HepG2 (cell line): ENCODE data around the gene GNG2. TPM values are rescaled to one million over a fixed set of nuclear protein-coding genes. Genes with fewer than 3 reads are reported as not detected.

Source experiments
- ATAC-seq: fragments of 200-7000 bp; cut with Tn5 transposase; 3 replicates; pipeline ENCODE4 v1.9.1; 2020; ENCODE audit warnings: mild to moderate bottlenecking, moderate library complexity
- BruUV-seq: library from RNA; stranded (reverse); fragments of 400-500 nt; replicated peaks from 2 replicates; lab custom pipeline; 2021; lab: Mats Ljungman, UMichigan
- CTCF ChIA-PET: fragments of 300-600 bp; formaldehyde crosslinking; extraction: SDS; loops from one replicate; lab custom pipeline; 2021; ENCODE audit warnings: low total read pairs, inconsistent platforms, low intra/inter-chr PET ratio; lab: Yijun Ruan, JAX
- POLR2A ChIA-PET: fragments of 350-600 bp; sonication (Branson Sonifier 250); formaldehyde crosslinking; loops from one replicate; lab custom pipeline; 2020; ENCODE audit warnings: antibody characterized with exemption, inconsistent platforms; lab: Yijun Ruan, JAX
- DNase-seq: peaks from one replicate; pipeline ENCODE4 v3.0.0-alpha.2; 2015; ENCODE audit warnings: low spot score
- FAIRE-seq: peaks from 3 replicates; lab custom pipeline; 2011; peaks lifted over from hg19 to GRCh38; lab: Jason Lieb, UNC
- H2AFZ ChIP-seq: one replicate; pipeline ENCODE4 v1.6.1; 2011; ENCODE audit warnings: low read length, inconsistent platforms
- H3K27ac ChIP-seq: fragments of 300-600 bp; 3 replicates; pipeline ENCODE4 v1.8.0; 2011; ENCODE audit warnings: mixed run types, mild to moderate bottlenecking, mixed read lengths, low read length, inconsistent platforms; ENCODE audit not compliant: insufficient read depth; ENCODE audit errors: extremely low read length
- H3K27me3 ChIP-seq, 2 experiments: fragments of 200-600 bp in 1 of 2; 2 replicates in 1 of 2; 3 replicates in 1 of 2; pipeline versions ENCODE4 v1.6.0 to v1.8.0; 2011; ENCODE audit warnings: low read length in 2 of 2, mild to moderate bottlenecking in 2 of 2, moderate library complexity in 2 of 2, inconsistent platforms in 1 of 2; ENCODE audit not compliant: insufficient read depth in 2 of 2, control insufficient read depth in 1 of 2
- H3K36me3 ChIP-seq, 2 experiments: fragments of 200-600 bp in 1 of 2; replicated peaks in 1 of 2; 2 replicates in 1 of 2; 3 replicates in 1 of 2; pipeline versions ENCODE4 v1.5.1 to v1.8.0; 2011; ENCODE audit warnings: low read length in 2 of 2, inconsistent platforms in 1 of 2; ENCODE audit not compliant: insufficient read depth in 2 of 2, control insufficient read depth in 1 of 2
- H3K4me1 ChIP-seq: 2 replicates; pipeline ENCODE4 v1.5.1; 2012; ENCODE audit warnings: low read length, inconsistent platforms; ENCODE audit not compliant: insufficient read depth
- H3K4me2 ChIP-seq: 2 replicates; pipeline ENCODE4 v1.6.0; 2011; ENCODE audit warnings: low read depth, low read length, inconsistent platforms
- H3K4me3 ChIP-seq, 3 experiments: fragments of 200-600 bp in 1 of 3; sonication (generic), shearing (Covaris generic) in 1 of 3; replicated peaks in 1 of 3; 2 replicates each; pipeline ENCODE4 v1.5.1; 2011 to 2016; ENCODE audit warnings: low read length in 3 of 3, inconsistent platforms in 2 of 3, low read depth in 2 of 3, mild to moderate bottlenecking in 2 of 3, control low read depth in 1 of 3, mixed read lengths in 1 of 3; ENCODE audit not compliant: insufficient read depth in 1 of 3
- H3K79me2 ChIP-seq: one replicate; pipeline ENCODE4 v1.6.1; 2011; ENCODE audit warnings: low read length, inconsistent platforms; ENCODE audit not compliant: insufficient read depth
- H3K9ac ChIP-seq: 2 replicates; pipeline ENCODE4 v1.6.0; 2011; ENCODE audit warnings: mild to moderate bottlenecking, low read depth, low read length, inconsistent platforms; ENCODE audit not compliant: insufficient read depth
- H3K9me3 ChIP-seq: 2 replicates; pipeline ENCODE4 v1.5.1; 2012; ENCODE audit warnings: mild to moderate bottlenecking, low read length
- H4K20me1 ChIP-seq: 2 replicates; pipeline ENCODE4 v1.6.0; 2011; ENCODE audit warnings: inconsistent platforms, mild to moderate bottlenecking, low read length, moderate library complexity; ENCODE audit not compliant: insufficient read depth
- JUN ChIP-seq: sonication (generic); formaldehyde crosslinking; IDR thresholded peaks from 2 replicates; pipeline ENCODE4 v1.4.0; 2020; ENCODE audit warnings: mild to moderate bottlenecking, missing genetic modification reagents
- RELA ChIP-seq: sonication (generic); formaldehyde crosslinking; IDR thresholded peaks from 2 replicates; pipeline ENCODE4 v1.4.0; 2020; ENCODE audit warnings: missing genetic modification reagents
- TOPORS ChIP-seq: sonication (generic); formaldehyde crosslinking; IDR thresholded peaks from 2 replicates; pipeline ENCODE4 v1.8.0; 2023; ENCODE audit warnings: mild to moderate bottlenecking, missing genetic modification reagents
- ZFP62 ChIP-seq: sonication (generic); formaldehyde crosslinking; IDR thresholded peaks from 2 replicates; pipeline ENCODE4 v1.4.0; 2020; ENCODE audit warnings: missing genetic modification reagents
- ZFP90 ChIP-seq: sonication (generic); formaldehyde crosslinking; IDR thresholded peaks from 2 replicates; pipeline ENCODE4 v1.8.0; 2022; ENCODE audit warnings: missing genetic modification reagents, mild to moderate bottlenecking, inconsistent platforms, borderline replicate concordance
- ZNF235 ChIP-seq: sonication (generic); formaldehyde crosslinking; IDR thresholded peaks from 2 replicates; pipeline ENCODE4 v1.8.1; 2023; ENCODE audit warnings: mild to moderate bottlenecking, missing genetic modification reagents, borderline replicate concordance
- ZNF296 ChIP-seq: sonication (generic); formaldehyde crosslinking; conservative IDR thresholded peaks from 2 replicates; pipeline ENCODE4 v1.5.0; 2020; ENCODE audit warnings: mild to moderate bottlenecking, missing genetic modification reagents
- ZNF468 ChIP-seq: sonication (generic); formaldehyde crosslinking; IDR thresholded peaks from 2 replicates; pipeline ENCODE4 v1.8.0; 2022; ENCODE audit warnings: mild to moderate bottlenecking, moderate library complexity, missing genetic modification reagents
- WGBS: methylation state at CpG from one replicate; pipeline ENCODE4 v1.1.6; 2017; ENCODE audit warnings: low lambda C conversion rate; 5-methylcytosine and 5-hydroxymethylcytosine counted together
- in situ Hi-C: cut with HindIII; loops from 2 replicates; pipeline ENCODE4 v1.10.0; 2017; ENCODE audit warnings: low pct_unique_long_range_greater_than_20kb; ENCODE audit not compliant: extremely low pct_ligation_motif_present
- intact Hi-C: fragments of 100-400 bp; cut with micrococcal nuclease; formaldehyde crosslinking; loops from one replicate; pipeline ENCODE4 v1.10.0; 2022; ENCODE audit not compliant: unreplicated experiment
- polyA plus RNA-seq, 8 experiments: library from polyadenylated mRNA; depleted of rRNA in 3 of 8; stranded (reverse) in 7 of 8; unstranded in 1 of 8; fragments of >200 nt; fragmentation: Illumina TruSeq in 4 of 8; extraction: Trizol in 4 of 8; gene quantifications; 2 replicates each; pipeline versions ENCODE4 v1.2.1 to v1.2.3, GENCODE V29; 2011 to 2016; ENCODE audit warnings: low read depth in 4 of 8, missing spikeins in 1 of 8, mixed read lengths in 1 of 8; ENCODE audit not compliant: insufficient read depth in 1 of 8
- total RNA-seq, 5 experiments: library from RNA; depleted of rRNA; stranded (reverse); fragments of >200 nt; fragmentation: Illumina TruSeq; extraction: Trizol; gene quantifications; 2 replicates each; pipeline ENCODE4 v1.2.3, GENCODE V29; 2016; ENCODE audit warnings: low read depth in 1 of 5
- TF ChIP-seq, protein P1 (sequence below): sonication (generic); formaldehyde crosslinking; IDR thresholded peaks from 2 replicates; pipeline ENCODE4 v1.9.0; 2021; ENCODE audit warnings: mild to moderate bottlenecking, missing genetic modification reagents
- TF ChIP-seq, protein P2 (sequence below): sonication (generic); formaldehyde crosslinking; IDR thresholded peaks from 2 replicates; pipeline ENCODE4 v1.4.0; 2020; ENCODE audit warnings: missing genetic modification reagents

GNG2 gene
- total and polyA plus RNA-seq, 2 of the 13 experiments (the other 11 are each of a cell fraction or from before 2014, with no cell fraction given), result not detected

DNA sequence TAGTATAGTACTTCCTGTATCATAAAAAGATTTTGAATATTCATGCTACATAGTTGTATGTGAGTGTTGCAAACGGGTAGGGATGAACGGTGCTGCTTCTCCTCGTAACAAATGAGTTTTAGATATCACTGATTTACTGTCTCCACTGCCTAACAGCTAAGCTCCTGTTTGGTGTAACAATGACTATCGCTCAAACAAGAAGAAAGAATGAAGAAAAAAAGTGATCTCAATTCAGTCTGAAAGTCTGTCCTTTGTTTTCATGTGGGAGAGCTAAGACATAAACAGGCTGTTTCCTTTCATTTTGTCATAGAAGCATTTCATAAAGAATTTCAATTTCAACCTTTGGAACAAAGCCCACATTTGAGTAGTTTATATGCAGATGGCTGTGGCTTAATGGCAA, 102.9 kb downstream of the GNG2 start:
- TF ChIP-seq ZNF235 (CRISPR knock-in tag), result no peak
- TF ChIP-seq ZFP90 (CRISPR knock-in tag), result no peak
- CTCF ChIA-PET, result no interaction called here
- FAIRE-seq, result no peak

DNA sequence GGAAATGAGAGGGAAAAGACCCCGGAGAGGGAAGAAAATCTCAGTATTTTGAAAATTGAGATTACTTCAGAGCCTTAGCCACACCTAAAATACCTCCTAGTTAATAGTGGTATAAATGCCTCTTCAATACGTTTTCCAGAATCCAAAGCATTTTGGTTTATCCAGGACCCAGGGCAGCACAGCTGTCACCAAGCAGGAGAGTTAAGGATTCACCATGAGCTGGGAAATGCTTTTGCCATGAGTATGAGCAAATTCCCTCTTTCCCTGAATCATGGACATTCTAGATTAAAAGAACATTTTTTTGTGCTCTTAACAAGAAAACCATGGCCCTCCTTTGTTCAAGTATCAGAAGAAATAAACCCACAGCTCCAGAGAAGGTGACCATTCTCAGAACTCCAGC, 107.1 kb downstream of the GNG2 start:
- H3K4me3 ChIP-seq, result no peak overlapping the region
- no peak overlapping the region for H2AFZ ChIP-seq
- DNase-seq (no peak), FAIRE-seq (no peak), ATAC-seq (no peak)
- no peaks in the 10 kb centered on the region for H3K79me2 ChIP-seq
- intact Hi-C loops, result no loop called here
- ChIA-PET POLR2A (no interaction called here), CTCF (no interaction called here)
- no peak overlapping the region for H3K9ac ChIP-seq
- H3K4me1 ChIP-seq, result no peaks in the 10 kb centered on the region
- 19% methylated on average over 2 of the region's 2 CpGs for WGBS
- H3K4me2 ChIP-seq, result no peak overlapping the region
- in situ Hi-C loops, result no loop called here
- BruUV-seq, result no TSS peak
- H3K27me3 ChIP-seq, result peaks cover 4 to 38% of the 10 kb centered on the region in 2 experiments; a peak in 3 of 5 replicates
- no peaks in the 10 kb centered on the region for H3K36me3 ChIP-seq
- H3K9me3 ChIP-seq, result no peaks in the 10 kb centered on the region
- no peak overlapping the region for H3K27ac ChIP-seq
- no peaks in the 10 kb centered on the region for H4K20me1 ChIP-seq
- TF ChIP-seq, protein P1, sequence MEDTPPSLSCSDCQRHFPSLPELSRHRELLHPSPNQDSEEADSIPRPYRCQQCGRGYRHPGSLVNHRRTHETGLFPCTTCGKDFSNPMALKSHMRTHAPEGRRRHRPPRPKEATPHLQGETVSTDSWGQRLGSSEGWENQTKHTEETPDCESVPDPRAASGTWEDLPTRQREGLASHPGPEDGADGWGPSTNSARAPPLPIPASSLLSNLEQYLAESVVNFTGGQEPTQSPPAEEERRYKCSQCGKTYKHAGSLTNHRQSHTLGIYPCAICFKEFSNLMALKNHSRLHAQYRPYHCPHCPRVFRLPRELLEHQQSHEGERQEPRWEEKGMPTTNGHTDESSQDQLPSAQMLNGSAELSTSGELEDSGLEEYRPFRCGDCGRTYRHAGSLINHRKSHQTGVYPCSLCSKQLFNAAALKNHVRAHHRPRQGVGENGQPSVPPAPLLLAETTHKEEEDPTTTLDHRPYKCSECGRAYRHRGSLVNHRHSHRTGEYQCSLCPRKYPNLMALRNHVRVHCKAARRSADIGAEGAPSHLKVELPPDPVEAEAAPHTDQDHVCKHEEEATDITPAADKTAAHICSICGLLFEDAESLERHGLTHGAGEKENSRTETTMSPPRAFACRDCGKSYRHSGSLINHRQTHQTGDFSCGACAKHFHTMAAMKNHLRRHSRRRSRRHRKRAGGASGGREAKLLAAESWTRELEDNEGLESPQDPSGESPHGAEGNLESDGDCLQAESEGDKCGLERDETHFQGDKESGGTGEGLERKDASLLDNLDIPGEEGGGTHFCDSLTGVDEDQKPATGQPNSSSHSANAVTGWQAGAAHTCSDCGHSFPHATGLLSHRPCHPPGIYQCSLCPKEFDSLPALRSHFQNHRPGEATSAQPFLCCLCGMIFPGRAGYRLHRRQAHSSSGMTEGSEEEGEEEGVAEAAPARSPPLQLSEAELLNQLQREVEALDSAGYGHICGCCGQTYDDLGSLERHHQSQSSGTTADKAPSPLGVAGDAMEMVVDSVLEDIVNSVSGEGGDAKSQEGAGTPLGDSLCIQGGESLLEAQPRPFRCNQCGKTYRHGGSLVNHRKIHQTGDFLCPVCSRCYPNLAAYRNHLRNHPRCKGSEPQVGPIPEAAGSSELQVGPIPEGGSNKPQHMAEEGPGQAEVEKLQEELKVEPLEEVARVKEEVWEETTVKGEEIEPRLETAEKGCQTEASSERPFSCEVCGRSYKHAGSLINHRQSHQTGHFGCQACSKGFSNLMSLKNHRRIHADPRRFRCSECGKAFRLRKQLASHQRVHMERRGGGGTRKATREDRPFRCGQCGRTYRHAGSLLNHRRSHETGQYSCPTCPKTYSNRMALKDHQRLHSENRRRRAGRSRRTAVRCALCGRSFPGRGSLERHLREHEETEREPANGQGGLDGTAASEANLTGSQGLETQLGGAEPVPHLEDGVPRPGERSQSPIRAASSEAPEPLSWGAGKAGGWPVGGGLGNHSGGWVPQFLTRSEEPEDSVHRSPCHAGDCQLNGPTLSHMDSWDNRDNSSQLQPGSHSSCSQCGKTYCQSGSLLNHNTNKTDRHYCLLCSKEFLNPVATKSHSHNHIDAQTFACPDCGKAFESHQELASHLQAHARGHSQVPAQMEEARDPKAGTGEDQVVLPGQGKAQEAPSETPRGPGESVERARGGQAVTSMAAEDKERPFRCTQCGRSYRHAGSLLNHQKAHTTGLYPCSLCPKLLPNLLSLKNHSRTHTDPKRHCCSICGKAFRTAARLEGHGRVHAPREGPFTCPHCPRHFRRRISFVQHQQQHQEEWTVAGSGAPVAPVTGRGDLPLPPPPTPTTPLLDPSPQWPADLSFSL (CRISPR knock-in tag), result no peak
- TF ChIP-seq ZNF296 (CRISPR knock-in tag) (no peak), JUN (CRISPR knock-in tag) (no peak), ZNF468 (CRISPR knock-in tag) (no peak), ZFP62 (CRISPR knock-in tag) (no peak), TOPORS (no peak), RELA (CRISPR knock-in tag) (no peak)
- TF ChIP-seq, protein P2, sequence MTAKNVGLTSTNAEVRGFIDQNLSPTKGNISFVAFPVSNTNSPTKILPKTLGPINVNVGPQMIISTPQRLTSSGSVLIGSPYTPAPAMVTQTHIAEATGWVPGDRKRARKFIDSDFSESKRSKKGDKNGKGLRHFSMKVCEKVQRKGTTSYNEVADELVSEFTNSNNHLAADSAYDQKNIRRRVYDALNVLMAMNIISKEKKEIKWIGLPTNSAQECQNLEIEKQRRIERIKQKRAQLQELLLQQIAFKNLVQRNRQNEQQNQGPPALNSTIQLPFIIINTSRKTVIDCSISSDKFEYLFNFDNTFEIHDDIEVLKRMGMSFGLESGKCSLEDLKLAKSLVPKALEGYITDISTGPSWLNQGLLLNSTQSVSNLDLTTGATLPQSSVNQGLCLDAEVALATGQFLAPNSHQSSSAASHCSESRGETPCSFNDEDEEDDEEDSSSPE, result no peak

More for the DNA sequence above, 102.9 kb downstream of the GNG2 start:
- ATAC-seq (no peak), DNase-seq (no peak)
- H3K36me3 ChIP-seq, result no peaks in the 10 kb centered on the region
- H3K79me2 ChIP-seq, result no peaks in the 10 kb centered on the region
- BruUV-seq, result no TSS peak
- WGBS, result 4% methylated on average over 4 of the region's 4 CpGs
- intact Hi-C loops, result no loop called here
- H3K4me1 ChIP-seq, result no peaks in the 10 kb centered on the region
- POLR2A ChIA-PET, result no interaction called here
- H3K9me3 ChIP-seq, result peaks cover 14% of the 10 kb centered on the region; the same call in 1 of the 2 replicates
- H4K20me1 ChIP-seq, result no peaks in the 10 kb centered on the region
- no peak overlapping the region for H3K4me2 ChIP-seq
- no peak overlapping the region for H3K27ac ChIP-seq
- H2AFZ ChIP-seq, result no peak overlapping the region
- no peak overlapping the region for H3K9ac ChIP-seq
- in situ Hi-C loops, result no loop called here
- no peak overlapping the region for H3K4me3 ChIP-seq
- H3K27me3 ChIP-seq, result peaks cover 0 to 19% of the 10 kb centered on the region in 2 experiments; a peak in 2 of 5 replicates
